Neuronal stem cell (in vitro differentiated cells): ENCODE results near the gene C1QTNF1.

ENCODE experiments used
- DNase-seq: peaks from one replicate; pipeline ENCODE4 v3.0.0-alpha.2; 2013; ENCODE audit warnings: low spot score
- H2AFZ ChIP-seq: one replicate; pipeline ENCODE4 v1.6.1; 2013; ENCODE audit warnings: mild to moderate bottlenecking, low read length, inconsistent platforms
- H2AK5ac ChIP-seq: 2 replicates; pipeline ENCODE4 v1.6.1; 2013; ENCODE audit warnings: low read depth, mild to moderate bottlenecking, inconsistent platforms, low read length, moderate library complexity, mixed read lengths
- H2BK120ac ChIP-seq: 2 replicates; pipeline ENCODE4 v1.6.1; 2013; ENCODE audit warnings: low read depth, mild to moderate bottlenecking, inconsistent platforms, low read length, moderate library complexity, mixed read lengths
- H2BK12ac ChIP-seq: one replicate; pipeline ENCODE4 v1.6.1; 2013; ENCODE audit warnings: low read length, inconsistent platforms
- H2BK15ac ChIP-seq: 2 replicates; pipeline ENCODE4 v1.6.1; 2013; ENCODE audit warnings: mild to moderate bottlenecking, low read length, inconsistent platforms, mixed read lengths
- H2BK5ac ChIP-seq: one replicate; pipeline ENCODE4 v1.6.1; 2013; ENCODE audit warnings: inconsistent platforms, mild to moderate bottlenecking, low read length, moderate library complexity
- H3K14ac ChIP-seq: one replicate; pipeline ENCODE4 v1.6.1; 2013; ENCODE audit warnings: low read length, inconsistent platforms
- H3K18ac ChIP-seq: 2 replicates; pipeline ENCODE4 v1.6.1; 2013; ENCODE audit warnings: low read length, inconsistent platforms
- H3K23ac ChIP-seq: 2 replicates; pipeline ENCODE4 v1.6.1; 2013; ENCODE audit warnings: low read depth, mild to moderate bottlenecking, mixed read lengths, low read length, inconsistent platforms; ENCODE audit not compliant: poor library complexity
- H3K27ac ChIP-seq: replicated peaks from 3 replicates; pipeline ENCODE4 v1.5.1; 2013; ENCODE audit warnings: low read length, inconsistent platforms
- H3K27me3 ChIP-seq, 3 experiments: 2 replicates each; pipeline ENCODE4 v1.6.1; 2013; ENCODE audit warnings: low read length in 3 of 3, mild to moderate bottlenecking in 2 of 3, inconsistent platforms in 1 of 3, low read depth in 1 of 3, mixed read lengths in 1 of 3, moderate library complexity in 1 of 3; ENCODE audit not compliant: control insufficient read depth in 3 of 3, insufficient read depth in 3 of 3
- H3K36me3 ChIP-seq, 2 donors: replicated peaks in 1 of 2; 2 replicates each; pipeline ENCODE4 v1.6.1; 2013; ENCODE audit warnings: low read length in 2 of 2; ENCODE audit not compliant: control insufficient read depth in 2 of 2, insufficient read depth in 2 of 2
- H3K4ac ChIP-seq: 2 replicates; pipeline ENCODE4 v1.6.1; 2013; ENCODE audit warnings: inconsistent platforms, mild to moderate bottlenecking, low read length, moderate library complexity
- H3K4me1 ChIP-seq, 2 donors: 1 replicate in 1 of 2; 2 replicates in 1 of 2; pipeline ENCODE4 v1.6.1; 2013; ENCODE audit warnings: low read length in 2 of 2, low read depth in 1 of 2; ENCODE audit not compliant: control insufficient read depth in 2 of 2, insufficient read depth in 1 of 2
- H3K4me2 ChIP-seq: one replicate; pipeline ENCODE4 v1.6.1; 2013; ENCODE audit warnings: mild to moderate bottlenecking, low read length, inconsistent platforms; ENCODE audit not compliant: insufficient read depth, poor library complexity, severe bottlenecking
- H3K4me3 ChIP-seq, 2 donors: 2 replicates each; pipeline ENCODE4 v1.5.1; 2013; ENCODE audit warnings: low read length in 2 of 2, mild to moderate bottlenecking in 2 of 2, inconsistent platforms in 1 of 2, moderate library complexity in 1 of 2
- H3K79me1 ChIP-seq: one replicate; pipeline ENCODE4 v1.6.1; 2013; ENCODE audit warnings: low read depth, mild to moderate bottlenecking, inconsistent platforms, low read length, moderate library complexity
- H3K9ac ChIP-seq: one replicate; pipeline ENCODE4 v1.6.1; 2013; ENCODE audit warnings: mild to moderate bottlenecking, low read depth, low read length, inconsistent platforms; ENCODE audit not compliant: poor library complexity
- H3K9me3 ChIP-seq, 2 donors: replicated peaks in 1 of 2; 2 replicates each; pipeline versions ENCODE3 to v1.6.1; 2013; ENCODE audit warnings: low read length in 2 of 2, mild to moderate bottlenecking in 2 of 2, inconsistent platforms in 1 of 2, low read depth in 1 of 2, mixed read lengths in 1 of 2, moderate library complexity in 1 of 2; ENCODE audit not compliant: control insufficient read depth in 2 of 2, insufficient read depth in 1 of 2
- H4K8ac ChIP-seq: one replicate; pipeline ENCODE4 v1.6.1; 2013; ENCODE audit warnings: low read depth, mild to moderate bottlenecking, inconsistent platforms, low read length, moderate library complexity
- H4K91ac ChIP-seq: one replicate; pipeline ENCODE4 v1.6.1; 2013; ENCODE audit warnings: low read length, low read depth, mild to moderate bottlenecking, inconsistent platforms; ENCODE audit not compliant: poor library complexity
- WGBS, 2 donors: extraction: QIAGEN DNeasy Blood & Tissue Kit; methylation state at CpG; one replicate each; pipeline ENCODE4 v1.1.7; 2013; ENCODE audit warnings: missing lambda C conversion rate in 2 of 2, mixed read lengths in 1 of 2; ENCODE audit not compliant: insufficient read length in 2 of 2, insufficient replicate concordance in 1 of 2; ENCODE audit errors: extremely low coverage in 2 of 2; 5-methylcytosine and 5-hydroxymethylcytosine counted together

Gene C1QTNF1

DNA sequence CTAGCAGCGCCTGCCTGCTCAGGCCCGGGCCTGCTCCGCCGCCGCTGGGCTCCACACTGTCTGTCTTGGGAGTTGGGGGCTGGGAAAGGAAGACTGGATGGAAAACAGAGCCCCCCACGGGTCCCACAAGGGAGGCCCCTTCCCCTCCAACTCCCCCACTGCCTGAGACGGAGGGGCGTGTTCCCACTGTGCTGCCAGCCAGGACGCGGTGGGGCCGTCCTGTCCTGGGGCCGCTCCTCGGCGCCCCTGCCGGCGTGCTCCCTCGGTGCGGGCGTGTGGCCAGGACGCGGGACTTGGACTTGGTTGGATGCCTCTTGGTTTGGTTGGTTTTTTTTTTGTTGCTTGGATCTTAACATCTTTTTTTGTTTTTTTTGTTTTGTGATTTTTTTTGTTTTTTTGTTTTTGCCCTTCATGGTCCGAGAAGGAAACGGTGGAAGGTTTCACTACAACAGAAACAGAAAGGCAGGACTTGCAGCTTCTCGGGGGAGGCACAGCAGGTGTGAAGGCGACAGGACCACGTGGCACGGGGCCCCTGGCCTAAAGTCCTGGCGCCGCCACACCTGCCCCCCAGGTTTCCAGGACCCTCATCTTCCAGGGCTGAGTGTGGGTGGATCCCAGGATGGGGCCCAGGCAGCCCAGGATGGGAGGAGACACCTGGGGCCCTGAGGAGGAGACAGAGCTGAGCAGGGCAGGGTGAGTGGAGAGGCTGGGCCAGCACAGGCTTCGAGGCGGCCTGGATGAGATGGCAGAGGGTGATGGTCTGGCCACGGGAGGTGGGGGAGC, 66.7 kb downstream of the C1QTNF1 start:
- peak overlapping the region; percentile 83 for H3K18ac ChIP-seq
- H3K79me1 ChIP-seq, result no peaks in the 10 kb centered on the region
- H4K8ac ChIP-seq, result peak overlapping the region; percentile 43
- H3K9me3 ChIP-seq, result no peaks in the 10 kb centered on the region
- no peak overlapping the region for H3K4ac ChIP-seq
- peak overlapping the region; percentile 85 for H3K23ac ChIP-seq
- no peak overlapping the region for H3K14ac ChIP-seq
- H3K27me3 ChIP-seq, result peaks cover 0 to 8% (median 0%) of the 10 kb centered on the region in 3 experiments
- peak overlapping the region; percentile 75 for H2AK5ac ChIP-seq
- no peak overlapping the region for H3K4me3 ChIP-seq
- H2BK5ac ChIP-seq, result peak overlapping the region; percentile 53
- H3K9ac ChIP-seq, result no peak overlapping the region
- no peak overlapping the region for H2BK12ac ChIP-seq
- no peak for DNase-seq
- H2BK15ac ChIP-seq, result no peak overlapping the region
- WGBS, 2 donors, result no CpG with 5 or more reads among the region's 32 CpGs
- no peak overlapping the region for H3K4me2 ChIP-seq
- H3K36me3 ChIP-seq, result peaks cover 2 to 3% of the 10 kb centered on the region in 2 donors
- H3K27ac ChIP-seq, result no peak overlapping the region
- peaks cover 0 to 4% of the 10 kb centered on the region in 2 donors for H3K4me1 ChIP-seq
- no peak overlapping the region for H2BK120ac ChIP-seq
- no peak overlapping the region for H4K91ac ChIP-seq
- no peak overlapping the region for H2AFZ ChIP-seq

DNA sequence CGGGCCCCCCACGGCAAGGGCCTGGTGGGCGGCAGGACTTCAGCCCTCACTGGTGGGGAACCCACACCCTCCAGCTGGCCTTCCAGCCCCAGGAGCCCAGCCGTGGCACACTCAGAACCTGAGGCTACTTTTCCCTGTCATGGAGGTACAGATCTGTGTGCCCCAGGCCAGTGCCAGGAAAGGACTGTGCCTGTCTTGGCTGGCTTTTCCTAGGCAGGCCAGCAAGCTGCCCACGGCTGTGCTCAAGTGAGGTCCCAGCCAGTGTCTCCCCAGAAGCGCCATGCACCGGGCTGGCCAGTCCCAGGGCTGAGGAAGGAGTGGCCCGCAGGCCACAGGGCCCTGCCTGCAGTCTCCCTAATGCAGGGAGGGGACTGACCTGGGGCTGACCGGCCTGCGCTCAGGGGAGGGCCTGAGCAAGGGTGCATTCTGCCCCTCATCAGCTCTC, 67.3 kb downstream of the C1QTNF1 start:
- H4K8ac ChIP-seq, result peak overlapping the region; percentile 43
- H3K27ac ChIP-seq, result no peak overlapping the region
- no peak overlapping the region for H3K4me2 ChIP-seq
- H2BK12ac ChIP-seq, result no peak overlapping the region
- DNase-seq, result no peak
- peak overlapping the region; percentile 85 for H3K23ac ChIP-seq
- no peak overlapping the region for H2AFZ ChIP-seq
- no peak overlapping the region for H2BK15ac ChIP-seq
- peak overlapping the region; percentile 12 for H4K91ac ChIP-seq
- peak overlapping the region; percentile 2 for H3K9ac ChIP-seq
- no CpG with 5 or more reads among the region's 10 CpGs for WGBS, 2 donors
- no peaks in the 10 kb centered on the region for H3K79me1 ChIP-seq
- no peak overlapping the region for H3K14ac ChIP-seq
- peak overlapping the region; percentile 75 for H2AK5ac ChIP-seq
- H3K4me1 ChIP-seq, result peaks cover 0 to 4% of the 10 kb centered on the region in 2 donors
- H3K36me3 ChIP-seq, result peaks cover 2 to 3% of the 10 kb centered on the region in 2 donors
- H3K4ac ChIP-seq, result peak overlapping the region; percentile 53
- peak overlapping the region; percentile 83 for H3K18ac ChIP-seq
- no peaks in the 10 kb centered on the region for H3K9me3 ChIP-seq
- H2BK120ac ChIP-seq, result no peak overlapping the region
- H3K4me3 ChIP-seq, result no peak overlapping the region
- H2BK5ac ChIP-seq, result peak overlapping the region; percentile 53
- peaks cover 0 to 12% (median 0%) of the 10 kb centered on the region in 3 experiments for H3K27me3 ChIP-seq

DNA sequence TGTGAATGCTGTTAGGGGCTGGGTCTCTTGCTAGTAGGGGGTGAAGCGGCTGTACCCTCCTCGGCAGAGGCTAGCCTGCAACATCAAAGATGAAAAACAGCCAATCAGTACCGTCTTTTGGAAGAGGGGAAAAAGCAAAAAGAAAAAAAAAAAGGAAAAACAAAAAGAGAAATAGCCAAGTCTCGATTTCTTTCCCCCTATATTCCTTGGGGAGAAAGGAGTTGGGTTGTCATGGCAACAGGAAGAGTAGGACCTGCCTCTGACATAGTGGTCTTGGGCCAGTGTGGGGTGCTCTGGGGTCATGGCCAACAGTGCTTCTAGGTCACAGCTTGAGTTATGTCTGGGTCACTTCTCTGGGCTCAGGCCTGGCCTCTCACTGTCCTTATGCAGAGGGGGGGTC, 68.6 kb downstream of the C1QTNF1 start:
- Histone ChIP-seq H2AK5ac (no peak overlapping the region), H3K4me1 (peaks cover 0 to 4% of the 10 kb centered on the region in 2 donors), H4K8ac (no peak overlapping the region), H3K18ac (no peak overlapping the region), H4K91ac (no peak overlapping the region), H3K79me1 (no peaks in the 10 kb centered on the region), H3K23ac (peak overlapping the region; percentile 26), H3K4me2 (no peak overlapping the region), H2BK5ac (no peak overlapping the region), H3K4me3 (no peak overlapping the region), H2BK120ac (no peak overlapping the region), H3K27me3 (peaks cover 0 to 12% (median 2%) of the 10 kb centered on the region in 3 experiments), H2BK15ac (no peak overlapping the region), H3K9me3 (no peaks in the 10 kb centered on the region), H3K36me3 (peaks cover 2 to 3% of the 10 kb centered on the region in 2 donors), H3K9ac (no peak overlapping the region), H2BK12ac (no peak overlapping the region), H2AFZ (no peak overlapping the region), H3K14ac (no peak overlapping the region), H3K4ac (no peak overlapping the region), H3K27ac (no peak overlapping the region)
- no peak for DNase-seq
- WGBS, 2 donors, result no CpG with 5 or more reads among the region's 4 CpGs

DNA sequence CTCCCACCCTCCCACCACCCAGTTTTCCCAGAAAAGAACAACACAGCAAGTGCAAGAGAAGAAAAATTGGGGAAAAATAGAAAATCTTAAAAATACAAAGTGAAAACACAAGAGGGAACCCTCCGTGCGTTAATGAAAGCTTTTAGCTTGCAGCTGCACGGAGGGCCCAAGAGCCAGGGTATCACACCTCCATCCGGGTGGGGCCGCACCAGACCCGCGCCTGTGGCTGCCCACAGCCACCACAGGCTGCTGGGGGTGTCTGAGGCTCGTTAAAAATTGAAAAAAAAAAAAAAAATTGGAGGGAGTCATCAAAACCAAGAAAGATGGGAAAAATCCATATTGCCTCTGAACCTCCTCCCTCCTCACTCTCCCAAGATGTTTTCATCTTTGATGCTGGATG, 69.3 kb downstream of the C1QTNF1 start:
- Histone ChIP-seq H3K9ac (no peak overlapping the region), H4K91ac (no peak overlapping the region), H2BK5ac (no peak overlapping the region), H3K27me3 (peaks cover 0 to 19% (median 2%) of the 10 kb centered on the region in 3 experiments), H3K4me2 (no peak overlapping the region), H2BK120ac (no peak overlapping the region), H3K4me3 (no peak overlapping the region), H3K4me1 (peaks cover 0 to 6% of the 10 kb centered on the region in 2 donors), H3K27ac (no peak overlapping the region), H3K9me3 (no peaks in the 10 kb centered on the region), H3K4ac (no peak overlapping the region), H3K79me1 (no peaks in the 10 kb centered on the region), H3K36me3 (peaks cover 0 to 2% of the 10 kb centered on the region in 2 donors), H3K23ac (no peak overlapping the region), H2AFZ (no peak overlapping the region), H2BK12ac (no peak overlapping the region), H4K8ac (no peak overlapping the region), H2BK15ac (no peak overlapping the region), H3K18ac (no peak overlapping the region), H3K14ac (no peak overlapping the region), H2AK5ac (no peak overlapping the region)
- DNase-seq, result no peak
- WGBS, 2 donors, result no CpG with 5 or more reads among the region's 8 CpGs
